Endometrial microvascular endothelial cells (primary cell): ENCODE results near the gene ADAD2. TPM values are rescaled to one million over a fixed set of nuclear protein-coding genes. Genes with fewer than 3 reads are reported as not detected.
"Not testable (repeated sequence)": the region's sequence is repeated elsewhere in the genome, so short reads cannot be mapped to it uniquely, and the experiment has no call there.

Experiments
- in situ Hi-C: cut with HindIII; loops from 2 replicates; pipeline ENCODE4 v1.10.0; 2017; ENCODE audit warnings: low sequenced_read_pairs, low pct_unique_long_range_greater_than_20kb; ENCODE audit errors: inconsistent ontology term
- total RNA-seq: library from RNA; depleted of rRNA; stranded (reverse); fragments of >200 nt; gene quantifications from one replicate; pipeline ENCODE4 v1.2.3, GENCODE V29; 2015; ENCODE audit errors: inconsistent ontology term

ADAD2 gene
- total RNA-seq, 1 donor from 2014 or later: not detected

GRCh38 chr16:84194018-84194417 is 3.1 kb downstream of the ADAD2 start:
- in situ Hi-C loops: no loop called here

- in situ Hi-C loops: no loop called here
Measured at GRCh38 chr16:84194470-84195200, 3.7 kb downstream of the ADAD2 start.

- in situ Hi-C loops: no loop called here
Measured at GRCh38 chr16:84195201-84196093, 4.5 kb downstream of the ADAD2 start.

- in situ Hi-C loops: no loop called here
Measured at GRCh38 chr16:84196101-84196500, 5.1 kb downstream of the ADAD2 start.

GRCh38 chr16:84196727-84197394 is 5.9 kb downstream of the ADAD2 start:
- in situ Hi-C loops: no loop called here

GRCh38 chr16:84197466-84198128 is 6.6 kb downstream of the ADAD2 start:
- in situ Hi-C loops: no loop called here

GRCh38 chr16:84198401-84198800 is 7.4 kb downstream of the ADAD2 start:
- in situ Hi-C loops: no loop called here

GRCh38 chr16:84199097-84199496 is 8.1 kb downstream of the ADAD2 start:
- in situ Hi-C loops: no loop called here

- in situ Hi-C loops: no loop called here
Measured at GRCh38 chr16:84199861-84200260, 8.9 kb downstream of the ADAD2 start.

GRCh38 chr16:84204551-84204950 is 13.6 kb downstream of the ADAD2 start:
- in situ Hi-C loops: not testable (repeated sequence)

GRCh38 chr16:84205123-84205522 is 14.2 kb downstream of the ADAD2 start:
- in situ Hi-C loops: not testable (repeated sequence)

- in situ Hi-C loops: no loop called here
Measured at GRCh38 chr16:84205976-84206691, 15.2 kb downstream of the ADAD2 start.

GRCh38 chr16:84207251-84207650 is 16.3 kb downstream of the ADAD2 start:
- in situ Hi-C loops: no loop called here

- in situ Hi-C loops: no loop called here
Measured at GRCh38 chr16:84207879-84208278, 16.9 kb downstream of the ADAD2 start.

- in situ Hi-C loops: no loop called here
Measured at GRCh38 chr16:84209989-84210388, 19.0 kb downstream of the ADAD2 start.

GRCh38 chr16:84212154-84212553 is 21.2 kb downstream of the ADAD2 start:
- in situ Hi-C loops: no loop called here

- in situ Hi-C loops: no loop called here
Measured at GRCh38 chr16:84212631-84213030, 21.7 kb downstream of the ADAD2 start.

GRCh38 chr16:84214451-84215066 is 23.6 kb downstream of the ADAD2 start:
- in situ Hi-C loops: no loop called here
